HEK293 (cell line): Measurements from ENCODE around the gene ADRA2C.

Experiments
- CTCF ChIA-PET: fragments of 350-600 bp; formaldehyde crosslinking; extraction: SDS; loops from one replicate; lab custom pipeline; 2021; ENCODE audit warnings: antibody characterized with exemption; lab: Yijun Ruan, JAX
- POLR2A ChIA-PET: fragments of 300-600 bp; formaldehyde crosslinking; extraction: SDS; loops from one replicate; lab custom pipeline; 2020; ENCODE audit warnings: antibody characterized with exemption, inconsistent platforms; lab: Yijun Ruan, JAX
- H3K27ac ChIP-seq: fragments of 200-500 bp; sonication (Bioruptor generic); 2 replicates; pipeline ENCODE4 v1.5.1; 2014; ENCODE audit warnings: low read depth, low read length, control low read depth, inconsistent platforms; ENCODE audit errors: extremely low read depth
- H3K36me3 ChIP-seq, 2 experiments: fragments of 200-500 bp in 1 of 2; sonication (Bioruptor generic) in 1 of 2; 1 replicate in 1 of 2; 2 replicates in 1 of 2; pipeline ENCODE4 v1.5.1; 2014 to 2017; ENCODE audit warnings: inconsistent platforms in 2 of 2, low read length in 2 of 2; ENCODE audit not compliant: control insufficient read depth in 2 of 2, insufficient read depth in 1 of 2
- H3K4me1 ChIP-seq: fragments of 200-500 bp; sonication (Bioruptor generic); 2 replicates; pipeline ENCODE4 v1.5.1; 2014; ENCODE audit warnings: mild to moderate bottlenecking, low read length, inconsistent platforms; ENCODE audit not compliant: control insufficient read depth, insufficient read depth
- H3K4me3 ChIP-seq: 2 replicates; pipeline ENCODE4 v1.5.1; 2011; ENCODE audit warnings: low read depth, mild to moderate bottlenecking, control low read depth, low read length, moderate library complexity
- H3K9me3 ChIP-seq: fragments of 200-500 bp; sonication (Bioruptor generic); 2 replicates; pipeline ENCODE4 v1.5.1; 2014; ENCODE audit warnings: low read depth, low read length, inconsistent platforms; ENCODE audit not compliant: control insufficient read depth, insufficient read depth
- EGR2 ChIP-seq: fragments of 450-650 bp; formaldehyde crosslinking; IDR thresholded peaks from 2 replicates; pipeline ENCODE4 v1.5.1; 2016; ENCODE audit warnings: low read depth, missing biosample characterization, missing genetic modification characterization
- OSR2 ChIP-seq: fragments of 450-650 bp; formaldehyde crosslinking; IDR thresholded peaks from 2 replicates; pipeline ENCODE4 v1.5.1; 2016; ENCODE audit warnings: missing biosample characterization, missing genetic modification characterization
- RBAK ChIP-seq: fragments of 450-650 bp; formaldehyde crosslinking; IDR thresholded peaks from 2 replicates; pipeline ENCODE4 v1.5.1; 2016; ENCODE audit warnings: missing biosample characterization, missing genetic modification characterization
- SETDB1 ChIP-seq: IDR thresholded peaks from one replicate; pipeline ENCODE4 v1.6.1; 2017; ENCODE audit warnings: mild to moderate bottlenecking, low read length, moderate library complexity, mixed read lengths; ENCODE audit not compliant: insufficient read length
- ZFHX2 ChIP-seq: fragments of 450-650 bp; formaldehyde crosslinking; conservative IDR thresholded peaks from 2 replicates; pipeline ENCODE4 v1.5.1; 2016; ENCODE audit warnings: missing biosample characterization, missing genetic modification characterization
- ZNF10 ChIP-seq: fragments of 450-650 bp; formaldehyde crosslinking; IDR thresholded peaks from 2 replicates; pipeline ENCODE4 v1.5.1; 2017; ENCODE audit warnings: missing biosample characterization, missing genetic modification characterization
- ZNF157 ChIP-seq: fragments of 450-650 bp; formaldehyde crosslinking; IDR thresholded peaks from 2 replicates; pipeline ENCODE4 v1.5.1; 2016; ENCODE audit warnings: missing biosample characterization, missing genetic modification characterization
- ZNF214 ChIP-seq: fragments of 450-650 bp; formaldehyde crosslinking; IDR thresholded peaks from 2 replicates; pipeline ENCODE4 v1.5.1; 2017; ENCODE audit warnings: missing biosample characterization, mild to moderate bottlenecking, missing genetic modification characterization, borderline replicate concordance
- ZNF221 ChIP-seq: fragments of 450-650 bp; formaldehyde crosslinking; IDR thresholded peaks from 2 replicates; pipeline ENCODE4 v1.5.1; 2017; ENCODE audit warnings: missing biosample characterization, missing genetic modification characterization, borderline replicate concordance
- ZNF292 ChIP-seq: fragments of 450-650 bp; formaldehyde crosslinking; IDR thresholded peaks from 2 replicates; pipeline ENCODE4 v1.5.1; 2016; ENCODE audit warnings: low read depth, missing biosample characterization, missing genetic modification characterization, borderline replicate concordance
- ZNF394 ChIP-seq: fragments of 450-650 bp; formaldehyde crosslinking; IDR thresholded peaks from 2 replicates; pipeline ENCODE4 v1.5.1; 2016; ENCODE audit warnings: missing biosample characterization, missing genetic modification characterization, mild to moderate bottlenecking, moderate library complexity, borderline replicate concordance
- ZNF501 ChIP-seq: fragments of 450-650 bp; formaldehyde crosslinking; IDR thresholded peaks from 2 replicates; pipeline ENCODE4 v1.5.1; 2016; ENCODE audit warnings: missing biosample characterization, missing genetic modification characterization
- ZNF510 ChIP-seq: fragments of 450-650 bp; formaldehyde crosslinking; IDR thresholded peaks from 2 replicates; pipeline ENCODE4 v1.5.1; 2018; ENCODE audit warnings: mild to moderate bottlenecking, missing genetic modification characterization, missing biosample characterization; ENCODE audit not compliant: insufficient replicate concordance
- ZNF792 ChIP-seq: fragments of 450-650 bp; formaldehyde crosslinking; IDR thresholded peaks from 2 replicates; pipeline ENCODE4 v1.5.1; 2016; ENCODE audit warnings: missing biosample characterization, missing genetic modification characterization
- ZNF830 ChIP-seq: fragments of 450-650 bp; IDR thresholded peaks from 2 replicates; pipeline ENCODE4 v1.5.0; 2018; ENCODE audit warnings: missing biosample characterization, missing genetic modification characterization, low read depth, mild to moderate bottlenecking, moderate library complexity
- TF ChIP-seq, protein P1 (sequence below): fragments of 450-650 bp; formaldehyde crosslinking; IDR thresholded peaks from 2 replicates; pipeline ENCODE4 v1.5.1; 2017; ENCODE audit warnings: missing biosample characterization, missing genetic modification characterization
- TF ChIP-seq, protein P2 (sequence below): fragments of 450-650 bp; formaldehyde crosslinking; IDR thresholded peaks from 2 replicates; pipeline ENCODE4 v1.5.1; 2016; ENCODE audit warnings: missing biosample characterization, missing genetic modification characterization
- TF ChIP-seq, protein P3 (sequence below): fragments of 450-650 bp; formaldehyde crosslinking; IDR thresholded peaks from 2 replicates; pipeline ENCODE4 v1.5.1; 2017; ENCODE audit warnings: missing biosample characterization, missing genetic modification characterization
- TF ChIP-seq, protein P4 (sequence below): fragments of 450-650 bp; formaldehyde crosslinking; IDR thresholded peaks from 2 replicates; pipeline ENCODE4 v1.5.1; 2016; ENCODE audit warnings: missing biosample characterization, missing genetic modification characterization

The ADRA2C gene

DNA sequence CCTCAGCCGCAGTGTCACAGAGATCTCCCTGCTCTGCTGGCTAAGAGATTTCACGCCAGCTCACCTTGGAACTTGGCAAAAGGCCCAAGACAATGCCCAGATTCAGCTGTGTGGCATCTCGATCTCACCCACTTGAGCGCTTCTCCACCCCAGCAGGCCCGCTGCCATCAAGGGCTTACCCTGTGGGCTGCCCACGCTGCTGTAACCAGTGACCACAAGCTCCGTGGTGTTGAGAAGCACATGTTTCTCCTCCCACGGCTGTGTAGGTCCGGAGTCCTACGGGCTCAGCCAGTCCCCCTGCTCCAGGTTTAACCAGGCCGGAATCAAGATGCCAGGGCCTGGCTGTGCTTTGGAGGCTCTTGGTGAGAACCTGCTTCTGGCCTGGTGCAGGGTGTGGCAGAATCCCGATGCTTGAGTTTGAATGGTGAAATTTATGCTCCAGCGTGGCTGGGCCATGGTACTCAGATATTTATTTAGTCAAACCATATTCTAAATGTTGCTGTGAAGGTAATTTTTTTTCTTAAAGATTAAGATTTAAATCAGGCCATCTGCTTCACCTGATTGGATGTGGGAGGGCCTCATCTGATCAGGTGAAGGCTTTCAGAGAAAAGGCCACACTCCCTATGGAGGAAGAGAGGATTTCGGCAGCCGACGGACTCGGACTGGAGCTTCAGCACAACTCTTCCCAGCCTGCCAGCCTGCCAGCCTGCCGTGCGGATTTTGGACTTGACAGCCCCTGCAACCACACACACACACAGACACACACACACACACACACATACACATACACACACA is 24.8 kb upstream of the ADRA2C start:
- CTCF ChIA-PET = interaction anchor here (0.7 kb wide), 1 partner anchor 44 kb away, joined by 3 read pairs; no protein-coding TSS in a partner anchor
- 0 out of 2 replicates have a peak, but pooled peaks cover 2% of the 10 kb centered on the region for H3K4me1 ChIP-seq
- TF ChIP-seq ZNF830 (no peak), SETDB1 (no peak), ZNF10 (peak; percentile 90), ZNF792 (tag by site-specific recombination) (no peak), ZFHX2 (tag by site-specific recombination) (peak; percentile 50), EGR2 (tag by site-specific recombination) (peak; percentile 80), OSR2 (tag by site-specific recombination) (no peak)
- TF ChIP-seq, protein P1, sequence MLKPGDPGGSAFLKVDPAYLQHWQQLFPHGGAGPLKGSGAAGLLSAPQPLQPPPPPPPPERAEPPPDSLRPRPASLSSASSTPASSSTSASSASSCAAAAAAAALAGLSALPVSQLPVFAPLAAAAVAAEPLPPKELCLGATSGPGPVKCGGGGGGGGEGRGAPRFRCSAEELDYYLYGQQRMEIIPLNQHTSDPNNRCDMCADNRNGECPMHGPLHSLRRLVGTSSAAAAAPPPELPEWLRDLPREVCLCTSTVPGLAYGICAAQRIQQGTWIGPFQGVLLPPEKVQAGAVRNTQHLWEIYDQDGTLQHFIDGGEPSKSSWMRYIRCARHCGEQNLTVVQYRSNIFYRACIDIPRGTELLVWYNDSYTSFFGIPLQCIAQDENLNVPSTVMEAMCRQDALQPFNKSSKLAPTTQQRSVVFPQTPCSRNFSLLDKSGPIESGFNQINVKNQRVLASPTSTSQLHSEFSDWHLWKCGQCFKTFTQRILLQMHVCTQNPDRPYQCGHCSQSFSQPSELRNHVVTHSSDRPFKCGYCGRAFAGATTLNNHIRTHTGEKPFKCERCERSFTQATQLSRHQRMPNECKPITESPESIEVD (tag by site-specific recombination) = no peak
- TF ChIP-seq, all 188 proteins: peak for 3
- H3K27ac ChIP-seq = no peak overlapping the region
- POLR2A ChIA-PET = no interaction called here
- H3K36me3 ChIP-seq = no peaks in the 10 kb centered on the region
- no peak overlapping the region for H3K4me3 ChIP-seq
- no peaks in the 10 kb centered on the region for H3K9me3 ChIP-seq

DNA sequence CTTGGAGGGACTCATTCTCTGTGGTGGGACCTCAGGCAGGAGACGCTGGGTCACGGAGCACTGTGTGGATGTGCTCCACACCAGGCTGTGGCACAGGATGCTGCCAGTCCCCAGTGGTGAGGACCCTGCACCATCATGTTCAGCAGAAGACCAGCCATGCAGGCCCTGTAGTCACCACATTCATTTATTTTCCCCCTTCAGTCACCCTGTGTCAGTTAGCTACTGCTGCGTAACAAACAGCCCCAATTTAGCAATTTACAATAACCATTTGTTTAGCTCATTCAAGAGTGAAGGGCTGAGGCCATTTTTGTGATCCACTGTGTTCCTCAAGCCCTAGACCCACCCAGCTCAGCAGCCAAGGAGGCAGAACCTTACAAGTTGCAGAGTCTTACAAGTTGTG is 23.6 kb upstream of the ADRA2C start:
- POLR2A ChIA-PET = no interaction called here
- Histone ChIP-seq H3K4me1 (0 out of 2 replicates have a peak, but pooled peaks cover 2% of the 10 kb centered on the region), H3K4me3 (no peak overlapping the region), H3K27ac (no peak overlapping the region), H3K9me3 (no peaks in the 10 kb centered on the region), H3K36me3 (no peaks in the 10 kb centered on the region)
- peak; percentile 99 for TF ChIP-seq RBAK
- TF ChIP-seq, protein P2, sequence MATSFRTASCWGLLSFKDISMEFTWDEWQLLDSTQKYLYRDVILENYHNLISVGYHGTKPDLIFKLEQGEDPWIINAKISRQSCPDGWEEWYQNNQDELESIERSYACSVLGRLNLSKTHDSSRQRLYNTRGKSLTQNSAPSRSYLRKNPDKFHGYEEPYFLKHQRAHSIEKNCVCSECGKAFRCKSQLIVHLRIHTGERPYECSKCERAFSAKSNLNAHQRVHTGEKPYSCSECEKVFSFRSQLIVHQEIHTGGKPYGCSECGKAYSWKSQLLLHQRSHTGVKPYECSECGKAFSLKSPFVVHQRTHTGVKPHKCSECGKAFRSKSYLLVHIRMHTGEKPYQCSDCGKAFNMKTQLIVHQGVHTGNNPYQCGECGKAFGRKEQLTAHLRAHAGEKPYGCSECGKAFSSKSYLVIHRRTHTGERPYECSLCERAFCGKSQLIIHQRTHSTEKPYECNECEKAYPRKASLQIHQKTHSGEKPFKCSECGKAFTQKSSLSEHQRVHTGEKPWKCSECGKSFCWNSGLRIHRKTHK (tag by site-specific recombination) = no peak
- TF ChIP-seq ZNF510 (tag by site-specific recombination) = no peak
- CTCF ChIA-PET = no interaction called here

DNA sequence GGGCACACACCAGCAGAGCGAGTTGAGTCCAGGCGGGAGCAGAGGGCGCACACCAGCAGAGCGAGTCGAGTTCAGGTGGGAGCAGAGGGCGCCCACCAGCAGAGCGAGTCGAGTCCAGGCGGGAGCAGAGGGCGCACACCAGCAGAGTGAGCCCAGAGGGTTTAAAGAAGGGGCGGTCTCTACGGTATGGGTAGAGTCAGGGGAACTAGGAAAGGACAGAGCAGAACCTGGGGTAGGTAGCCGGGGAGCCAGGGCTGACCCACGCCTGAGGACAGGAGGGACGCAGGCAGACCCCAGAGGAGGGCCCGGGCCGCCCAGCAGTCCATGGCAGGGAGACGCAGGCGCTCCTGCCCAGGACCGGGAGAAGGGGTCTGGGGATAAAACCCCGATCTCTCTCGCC is 22.0 kb upstream of the ADRA2C start:
- CTCF ChIA-PET = no interaction called here
- H3K27ac ChIP-seq = no peak overlapping the region
- H3K4me1 ChIP-seq = 0 out of 2 replicates have a peak, but pooled peaks cover 2% of the 10 kb centered on the region
- POLR2A ChIA-PET = no interaction called here
- no peaks in the 10 kb centered on the region for H3K9me3 ChIP-seq
- H3K36me3 ChIP-seq = no peaks in the 10 kb centered on the region
- H3K4me3 ChIP-seq = no peak overlapping the region
- no peak for TF ChIP-seq ZNF221 (tag by site-specific recombination)
- TF ChIP-seq, protein P3, sequence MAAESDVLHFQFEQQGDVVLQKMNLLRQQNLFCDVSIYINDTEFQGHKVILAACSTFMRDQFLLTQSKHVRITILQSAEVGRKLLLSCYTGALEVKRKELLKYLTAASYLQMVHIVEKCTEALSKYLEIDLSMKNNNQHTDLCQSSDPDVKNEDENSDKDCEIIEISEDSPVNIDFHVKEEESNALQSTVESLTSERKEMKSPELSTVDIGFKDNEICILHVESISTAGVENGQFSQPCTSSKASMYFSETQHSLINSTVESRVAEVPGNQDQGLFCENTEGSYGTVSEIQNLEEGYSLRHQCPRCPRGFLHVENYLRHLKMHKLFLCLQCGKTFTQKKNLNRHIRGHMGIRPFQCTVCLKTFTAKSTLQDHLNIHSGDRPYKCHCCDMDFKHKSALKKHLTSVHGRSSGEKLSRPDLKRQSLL (tag by site-specific recombination) = no peak
- no peak for TF ChIP-seq ZNF394 (tag by site-specific recombination)
- no peak for TF ChIP-seq ZNF292
- TF ChIP-seq, protein P4, sequence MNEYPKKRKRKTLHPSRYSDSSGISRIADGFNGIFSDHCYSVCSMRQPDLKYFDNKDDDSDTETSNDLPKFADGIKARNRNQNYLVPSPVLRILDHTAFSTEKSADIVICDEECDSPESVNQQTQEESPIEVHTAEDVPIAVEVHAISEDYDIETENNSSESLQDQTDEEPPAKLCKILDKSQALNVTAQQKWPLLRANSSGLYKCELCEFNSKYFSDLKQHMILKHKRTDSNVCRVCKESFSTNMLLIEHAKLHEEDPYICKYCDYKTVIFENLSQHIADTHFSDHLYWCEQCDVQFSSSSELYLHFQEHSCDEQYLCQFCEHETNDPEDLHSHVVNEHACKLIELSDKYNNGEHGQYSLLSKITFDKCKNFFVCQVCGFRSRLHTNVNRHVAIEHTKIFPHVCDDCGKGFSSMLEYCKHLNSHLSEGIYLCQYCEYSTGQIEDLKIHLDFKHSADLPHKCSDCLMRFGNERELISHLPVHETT (tag by site-specific recombination) = no peak
- no peak for TF ChIP-seq ZNF501 (tag by site-specific recombination)
- no peak for TF ChIP-seq ZNF214 (tag by site-specific recombination)
- no peak for TF ChIP-seq ZNF157 (tag by site-specific recombination)
- no peak for TF ChIP-seq ZNF792 (tag by site-specific recombination)
- TF ChIP-seq, protein P2 (tag by site-specific recombination) = no peak
